Fibroblast of mammary gland (primary cell): ENCODE data around the gene CHMP1A.

Experiments
- DNase-seq: peaks from one replicate; pipeline ENCODE4 v3.0.0-alpha.2; 2010; ENCODE audit warnings: low read depth
- H3K4me3 ChIP-seq: 2 replicates; pipeline ENCODE4 v1.5.1; 2011; ENCODE audit warnings: low read depth, mild to moderate bottlenecking, low read length, moderate library complexity; ENCODE audit not compliant: control insufficient read depth
- CTCF ChIP-seq: conservative IDR thresholded peaks from 2 replicates; pipeline ENCODE4 v1.5.1; 2011; ENCODE audit warnings: low read depth, low read length, inconsistent platforms; ENCODE audit not compliant: control insufficient read depth, insufficient read depth

The CHMP1A gene

GRCh38 chr16:89657442-89658220 is at the start of gene CHMP1A, which contains the start of gene SPATA33:
CHMP1A (minus strand) TSS chr16:89657708; CDS start chr16:89657588, 120 bp downstream.
SPATA33 (plus strand) TSS chr16:89657836; CDS start chr16:89657912, 76 bp downstream.
- no peak for TF ChIP-seq CTCF
- peak within 1 kb of the TSS; percentile 96 for H3K4me3 ChIP-seq
- DNase-seq = peak; percentile 76

- no peak for TF ChIP-seq CTCF
- no peak for DNase-seq
- H3K4me3 ChIP-seq = peak overlapping the region; percentile 33
Observed at GRCh38 chr16:89706518-89707260, 49.2 kb upstream of the CHMP1A start.

- DNase-seq = no peak
- no peak overlapping the region for H3K4me3 ChIP-seq
- TF ChIP-seq CTCF = no peak
Observed at GRCh38 chr16:89705006-89705405, 47.5 kb upstream of the CHMP1A start.

GRCh38 chr16:89704281-89704680 is 46.8 kb upstream of the CHMP1A start:
- DNase-seq = no peak

GRCh38 chr16:89701425-89702406 is 44.2 kb upstream of the CHMP1A start, which contains the start of gene SPATA2L:
SPATA2L (minus strand) TSS chr16:89701705; CDS start chr16:89701232, 473 bp downstream.
- no peak for DNase-seq
- TF ChIP-seq CTCF = no peak
- H3K4me3 ChIP-seq = peak within 1 kb of the TSS; percentile 63

More at GRCh38 chr16:89704281-89704680, 46.8 kb upstream of the CHMP1A start:
- TF ChIP-seq CTCF = no peak
- H3K4me3 ChIP-seq = no peak overlapping the region

- no peak for TF ChIP-seq CTCF
- peak overlapping the region; percentile 63 for H3K4me3 ChIP-seq
- DNase-seq = no peak
Observed at GRCh38 chr16:89700649-89701424, 43.3 kb upstream of the CHMP1A start.
